Right kidney (tissue), 1 donor: ENCODE data around the gene LRRC3.

Source experiments
- DNase-seq: peaks from one replicate; pipeline ENCODE4 v3.0.0-alpha.2; 2016

The LRRC3 gene

DNA sequence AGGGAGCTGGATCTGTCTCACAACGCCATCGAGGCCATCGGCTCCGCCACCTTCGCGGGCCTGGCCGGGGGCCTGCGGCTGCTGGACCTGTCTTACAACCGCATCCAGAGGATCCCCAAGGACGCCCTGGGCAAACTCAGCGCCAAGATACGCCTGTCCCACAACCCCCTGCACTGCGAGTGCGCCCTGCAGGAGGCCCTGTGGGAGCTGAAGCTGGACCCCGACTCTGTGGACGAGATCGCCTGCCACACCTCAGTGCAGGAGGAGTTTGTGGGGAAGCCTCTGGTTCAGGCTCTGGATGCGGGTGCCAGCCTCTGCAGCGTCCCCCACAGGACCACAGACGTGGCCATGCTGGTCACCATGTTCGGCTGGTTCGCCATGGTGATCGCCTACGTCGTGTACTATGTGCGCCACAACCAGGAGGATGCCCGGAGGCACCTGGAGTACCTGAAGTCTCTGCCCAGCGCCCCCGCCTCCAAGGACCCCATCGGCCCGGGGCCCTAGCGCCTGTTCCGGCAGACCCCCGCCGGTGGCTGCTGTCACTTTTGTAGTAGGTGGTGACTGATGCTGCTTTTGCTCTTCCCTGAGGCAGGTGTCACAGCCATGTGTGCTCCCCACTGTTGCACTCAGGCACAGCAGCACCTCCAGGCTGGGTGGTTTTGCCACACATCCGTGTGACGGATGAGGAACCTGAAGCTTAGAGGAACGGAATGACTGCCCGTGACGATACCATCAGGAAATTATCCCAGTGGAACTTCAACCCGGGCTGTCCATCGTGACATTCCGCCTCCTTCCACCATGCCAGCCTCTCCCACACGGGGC lies 1.8 kb downstream of the LRRC3 start:
- DNase-seq, result no peak

DNA sequence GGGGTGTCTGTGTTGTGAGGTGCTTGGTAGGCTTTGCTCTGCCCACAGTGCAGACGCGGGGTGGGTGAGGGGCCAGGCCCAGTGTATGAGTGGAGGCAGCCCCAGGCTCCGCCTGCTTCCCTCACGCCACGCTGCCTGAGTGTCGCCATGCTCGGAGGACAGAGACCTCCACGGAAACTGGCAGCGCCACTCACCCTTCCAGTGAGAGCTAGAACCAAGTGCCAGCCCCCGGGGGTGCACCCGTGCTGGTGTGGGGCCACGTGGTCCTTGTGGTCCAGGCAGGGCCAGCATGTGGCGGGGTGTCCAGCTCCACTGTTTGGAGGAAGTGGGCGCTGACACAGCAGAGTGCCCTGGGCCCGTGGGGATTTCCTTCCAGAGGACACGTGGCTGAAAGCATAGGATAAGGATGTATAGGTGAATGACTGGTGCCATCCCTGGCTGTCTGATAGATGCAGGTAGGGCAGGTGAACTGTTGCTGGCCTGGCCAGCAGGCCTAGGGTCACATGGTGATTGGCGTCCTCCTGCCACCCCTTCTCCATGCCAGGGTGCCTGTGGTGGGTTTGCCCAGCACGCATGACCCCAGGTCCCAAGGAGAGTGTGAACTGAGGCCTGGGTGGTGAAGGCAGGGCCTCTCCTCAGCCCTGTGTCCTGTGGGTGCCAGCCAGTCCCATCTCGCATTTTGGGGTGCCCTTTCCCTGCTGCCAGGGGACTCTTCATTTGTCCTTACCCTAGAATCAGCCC lies 3.8 kb downstream of the LRRC3 start:
- no peak for DNase-seq

DNA sequence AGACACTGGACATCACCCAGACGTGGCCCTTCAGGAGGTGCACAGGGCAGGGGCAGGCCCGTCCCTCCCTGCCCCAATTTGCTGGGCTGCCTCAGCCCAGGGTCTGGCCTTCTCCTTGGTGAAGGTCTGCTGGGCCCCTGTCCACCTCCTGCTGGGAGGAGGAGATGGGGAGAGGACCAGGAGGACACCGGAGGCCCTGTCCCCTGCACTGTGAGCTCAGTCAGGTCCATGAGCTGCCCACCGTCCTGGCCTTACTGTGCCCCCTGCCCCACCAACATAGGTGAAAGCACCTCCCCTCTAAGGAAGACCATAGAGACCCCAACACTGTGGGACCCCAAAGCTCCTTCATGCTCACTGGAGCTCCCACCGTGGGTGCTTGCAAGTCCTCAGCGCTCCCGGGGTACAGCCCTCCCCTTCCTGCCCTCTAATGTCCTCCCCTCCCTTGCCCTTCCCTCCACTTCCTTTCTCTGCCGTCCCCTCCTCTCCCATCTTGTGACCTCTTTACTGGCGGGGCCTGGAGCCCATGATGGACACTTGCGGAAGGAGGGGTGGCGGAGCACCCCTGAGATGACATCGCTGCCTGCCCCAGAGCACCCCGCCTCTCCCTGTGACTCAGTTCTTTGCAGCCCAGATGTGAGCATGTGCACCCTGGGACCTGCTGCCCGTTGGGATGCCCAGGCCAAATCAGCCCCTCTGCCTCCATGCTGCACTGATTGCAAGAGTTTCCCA lies 4.6 kb downstream of the LRRC3 start:
- DNase-seq, result no peak

DNA sequence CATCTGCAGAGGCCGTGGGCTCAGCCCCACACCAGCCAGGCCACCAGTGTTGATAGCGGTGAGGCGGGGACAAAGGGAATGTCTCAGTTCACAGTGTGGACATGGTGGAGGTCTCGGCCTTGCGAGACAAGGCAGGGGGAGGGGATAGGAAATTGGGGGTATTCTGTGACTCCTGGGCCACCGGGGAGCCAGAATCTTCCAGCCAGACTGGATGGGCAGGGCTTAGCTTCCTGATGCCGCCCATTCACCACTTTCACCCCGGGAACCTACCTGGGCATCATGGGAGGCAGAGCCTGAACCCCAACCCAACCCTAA lies 5.1 kb downstream of the LRRC3 start:
- no peak for DNase-seq

DNA sequence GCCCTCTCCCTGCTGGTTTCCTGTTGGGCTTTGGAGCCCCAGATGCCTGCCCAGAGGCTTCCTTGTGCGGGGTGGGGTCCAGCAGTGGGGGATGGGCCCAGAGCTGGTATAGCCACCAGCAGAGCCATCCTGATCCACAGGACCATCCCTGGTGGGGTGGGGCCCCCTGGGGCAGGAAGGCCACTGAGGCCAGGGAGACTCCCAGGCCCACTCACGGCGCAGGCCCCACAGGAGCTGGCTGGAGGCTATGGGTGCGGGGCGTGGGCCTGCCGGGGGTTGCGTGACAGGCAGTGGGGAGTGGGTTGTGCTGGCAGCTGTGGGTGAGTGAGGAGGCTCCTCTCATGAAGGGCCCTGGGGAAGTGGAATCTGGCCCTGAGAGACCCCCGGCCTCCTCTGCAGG lies 5.7 kb downstream of the LRRC3 start:
- no peak for DNase-seq

DNA sequence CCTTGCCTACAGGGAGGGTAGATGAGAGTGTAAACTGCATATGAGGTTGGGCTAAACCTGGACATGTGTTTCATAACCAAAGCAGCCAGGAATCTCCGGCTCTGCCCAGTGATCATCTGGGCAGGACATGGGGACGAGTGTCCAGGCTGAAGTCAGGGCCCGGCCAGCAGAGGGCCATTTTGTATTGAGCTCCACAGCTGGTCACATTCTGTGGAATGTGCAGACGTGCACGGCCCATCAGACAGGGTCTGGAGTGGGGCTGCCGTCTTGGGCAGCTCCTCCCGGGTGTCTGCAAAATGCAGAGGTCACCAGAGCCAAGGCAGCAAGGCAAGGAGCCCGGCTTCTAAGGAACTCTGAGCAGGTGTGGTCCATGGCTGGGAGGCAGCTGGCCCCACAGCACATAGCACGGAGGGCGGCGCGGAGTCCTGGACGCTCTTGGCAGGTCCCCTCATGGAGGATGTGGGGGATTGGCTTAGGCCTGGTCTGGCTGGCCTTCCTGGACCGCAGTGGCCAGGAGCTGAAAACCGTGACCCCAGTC lies 6.2 kb downstream of the LRRC3 start:
- DNase-seq, result no peak

DNA sequence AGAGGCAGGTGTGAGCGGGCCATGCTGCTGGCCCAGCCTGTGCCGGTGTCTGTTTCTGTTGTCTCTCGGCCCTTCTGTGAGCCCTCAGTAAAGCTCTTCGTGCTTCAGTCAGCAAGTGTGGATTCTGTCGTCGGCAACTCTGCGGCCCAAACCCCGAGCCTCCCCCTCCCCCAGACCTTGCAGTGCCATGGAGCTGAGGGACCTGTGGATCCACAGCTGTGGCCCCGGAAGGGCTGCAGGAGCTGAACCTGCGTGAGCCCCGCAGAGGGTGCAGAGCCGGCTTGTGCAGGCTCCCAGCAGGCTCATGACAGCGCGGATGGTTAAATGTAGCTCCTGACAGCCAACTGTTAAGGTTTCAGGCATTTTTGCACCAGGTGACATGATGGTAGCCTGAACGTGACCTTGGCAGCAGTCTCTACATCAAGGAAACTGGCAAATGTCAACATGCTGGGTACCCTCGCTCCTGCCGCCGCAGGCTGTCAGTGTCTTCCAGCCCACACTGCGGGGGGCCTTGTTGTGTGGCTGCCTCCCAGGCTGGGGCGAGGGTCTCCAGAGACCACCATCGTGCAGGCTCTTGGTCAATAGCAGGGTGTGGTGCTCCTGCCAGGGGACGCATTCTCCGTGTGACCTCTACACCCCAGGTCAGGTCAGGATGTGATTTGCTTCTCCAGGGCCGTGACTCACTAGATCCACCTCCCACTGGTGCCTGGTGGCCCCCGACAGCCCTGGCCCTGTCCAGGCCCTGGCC lies 7.0 kb downstream of the LRRC3 start:
- no peak for DNase-seq

DNA sequence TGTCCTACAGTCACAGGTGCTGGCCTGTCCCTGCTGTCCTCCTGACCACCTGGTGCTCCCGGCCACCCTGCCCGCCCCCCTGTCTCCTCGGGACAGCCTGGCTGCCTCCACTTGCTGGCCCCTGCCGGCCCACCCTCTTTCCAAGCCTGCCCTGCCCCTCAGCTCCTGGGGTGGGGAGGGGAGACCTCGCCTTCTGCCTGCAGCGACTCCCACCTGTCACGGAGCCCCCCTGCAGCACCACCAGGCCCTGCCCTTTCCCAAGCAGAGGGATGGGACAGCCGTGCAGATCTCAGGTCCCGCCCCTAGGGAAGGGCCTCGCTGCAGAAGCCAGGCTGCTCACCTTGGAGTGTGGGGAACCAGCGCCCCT lies 7.5 kb downstream of the LRRC3 start:
- DNase-seq, result no peak

DNA sequence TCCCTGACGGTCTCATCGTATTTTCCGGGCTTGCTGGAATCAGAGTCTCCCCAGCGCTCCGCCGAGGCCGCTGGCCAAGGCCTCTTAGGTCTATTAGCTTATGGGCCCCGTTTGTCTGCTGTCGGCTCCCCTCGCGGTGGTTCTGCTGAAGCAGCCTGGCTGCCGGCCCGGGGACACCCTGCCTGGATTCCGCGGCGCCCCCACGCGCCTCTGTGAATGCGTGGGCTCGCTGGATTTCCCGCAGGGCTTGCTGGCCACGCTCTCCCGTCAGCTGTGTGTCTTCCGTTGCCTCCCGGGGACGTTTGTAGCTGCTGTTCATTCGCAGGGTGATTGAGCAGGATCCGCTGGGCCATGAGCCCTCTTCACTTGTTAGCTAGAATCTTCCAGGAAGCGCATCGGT lies 8.4 kb downstream of the LRRC3 start:
- DNase-seq, result no peak

DNA sequence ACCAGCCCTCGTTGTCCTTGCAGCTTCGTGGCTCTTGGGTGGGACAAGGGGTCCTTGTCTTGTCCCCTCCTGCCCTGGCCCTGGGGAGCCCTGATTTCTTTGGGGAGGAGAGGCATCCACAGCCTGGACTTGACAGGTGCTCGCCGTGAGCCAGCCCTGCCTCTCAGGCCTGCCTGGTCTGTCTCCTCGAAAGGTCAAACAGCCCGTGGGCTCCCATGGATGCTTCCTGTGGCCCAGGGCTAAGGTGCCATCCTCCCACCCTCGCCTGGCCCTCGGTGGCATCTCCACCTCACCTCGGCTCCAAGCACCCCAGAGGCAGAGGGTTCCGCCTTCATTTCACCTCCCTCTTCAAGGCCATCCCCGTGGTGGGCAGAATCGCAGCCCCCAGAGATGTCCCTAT lies 9.0 kb downstream of the LRRC3 start:
- DNase-seq, result no peak

DNA sequence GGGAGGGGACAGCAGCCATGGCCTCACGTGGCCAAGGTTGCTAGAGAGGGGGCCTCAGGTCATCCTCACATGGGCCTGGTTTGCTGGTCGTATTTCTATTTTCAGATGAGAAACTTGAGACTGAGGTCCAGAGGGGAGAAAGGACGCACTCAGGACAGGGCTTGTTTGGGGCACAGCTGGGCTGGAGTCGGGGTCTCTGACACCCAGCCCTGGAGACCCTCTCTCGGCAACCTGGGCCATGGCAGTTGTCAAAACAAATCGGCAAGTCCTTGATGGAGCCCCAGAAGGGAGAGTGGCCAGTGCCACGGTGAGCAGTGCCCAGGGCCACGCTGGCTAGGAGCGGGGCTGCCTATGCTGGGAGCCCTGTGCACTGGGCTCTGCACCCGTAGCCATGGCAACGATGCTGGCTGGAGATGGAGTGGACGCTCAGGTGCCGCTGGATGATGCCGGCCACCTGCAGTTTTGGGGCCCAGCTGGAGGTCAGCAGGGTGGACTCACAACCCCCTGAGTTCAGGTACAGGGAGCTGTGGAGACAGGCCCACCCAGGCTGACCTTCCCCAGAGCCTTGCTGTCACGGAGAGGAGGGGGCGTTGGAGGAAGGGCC lies 11.1 kb downstream of the LRRC3 start:
- no peak for DNase-seq

DNA sequence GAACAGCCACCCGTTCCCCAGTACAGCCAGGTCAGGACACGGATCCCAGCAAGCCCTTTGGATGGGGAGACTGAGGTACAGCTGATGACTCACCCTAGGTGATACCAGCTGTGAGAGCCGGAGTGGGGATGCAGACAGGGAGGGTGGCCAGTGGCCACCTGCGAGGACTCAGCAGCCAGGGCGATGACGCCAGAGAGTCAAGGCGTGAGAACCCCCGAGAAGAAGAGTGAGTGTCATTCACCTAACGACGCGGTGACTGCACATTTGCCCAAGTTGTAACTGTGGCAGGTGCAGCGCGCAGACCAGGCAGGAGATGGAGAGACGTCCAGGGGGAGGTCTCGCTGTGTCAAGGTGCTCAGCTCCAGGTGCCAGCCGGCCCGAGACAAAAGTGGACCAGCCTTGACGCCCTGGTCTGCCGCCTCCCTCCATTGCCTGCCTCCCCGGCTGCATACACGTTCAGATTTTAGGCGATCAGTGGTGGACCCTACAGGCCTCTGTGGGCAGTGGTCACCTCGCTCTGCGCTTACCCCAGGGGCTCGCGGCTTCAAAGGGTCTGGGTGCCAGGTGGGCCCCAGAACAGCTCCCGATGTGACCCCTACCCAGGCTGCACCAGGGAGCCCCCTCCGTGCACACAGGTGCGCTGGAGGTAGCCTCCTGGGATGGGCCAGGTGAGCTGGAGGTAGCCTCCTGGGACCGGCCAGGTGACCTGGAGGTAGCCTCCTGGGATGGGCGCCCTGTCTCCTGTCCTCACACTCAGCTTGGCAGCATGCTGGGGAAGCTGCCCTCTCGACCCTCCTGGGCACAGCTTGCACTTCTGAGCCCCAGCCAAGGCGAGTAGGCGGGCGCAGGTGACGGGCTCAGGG lies 11.9 kb downstream of the LRRC3 start:
- no peak for DNase-seq

DNA sequence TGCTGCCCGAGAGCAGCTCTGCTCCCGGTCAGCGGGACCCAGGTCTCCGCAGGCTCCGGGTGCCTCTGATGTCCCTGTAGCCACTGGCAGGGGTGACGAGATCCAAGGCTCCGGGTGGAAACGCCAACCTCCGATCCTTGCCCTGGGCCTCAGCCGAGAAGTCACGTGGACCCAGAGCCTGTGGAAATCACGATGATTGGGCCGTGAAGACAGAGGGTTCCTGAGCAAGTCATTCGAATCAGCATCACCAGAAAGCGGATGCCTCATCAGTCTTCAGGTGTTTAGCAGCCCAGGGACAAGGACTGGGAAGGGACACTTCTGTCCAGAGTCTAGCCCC lies 12.5 kb downstream of the LRRC3 start:
- DNase-seq, result no peak

DNA sequence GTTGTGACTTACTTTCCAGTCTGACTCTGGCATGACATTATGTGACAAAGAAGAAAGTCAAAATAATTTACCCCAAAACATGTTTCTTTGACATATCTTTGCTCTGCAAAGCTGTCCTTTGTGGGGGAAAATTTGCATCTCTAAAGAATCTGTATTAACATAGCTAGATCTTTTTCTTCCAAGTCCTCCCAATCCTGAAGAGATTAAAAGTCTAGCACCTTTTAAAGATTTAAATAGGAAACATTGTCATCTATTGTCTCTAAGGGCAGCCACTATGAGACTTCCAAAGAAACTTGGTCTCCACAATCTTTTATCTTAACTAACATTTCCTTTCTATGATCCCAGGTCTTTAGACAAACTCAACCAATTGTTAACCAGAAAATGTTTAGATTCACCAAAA lies 16.0 kb downstream of the LRRC3 start:
- DNase-seq, result no peak

DNA sequence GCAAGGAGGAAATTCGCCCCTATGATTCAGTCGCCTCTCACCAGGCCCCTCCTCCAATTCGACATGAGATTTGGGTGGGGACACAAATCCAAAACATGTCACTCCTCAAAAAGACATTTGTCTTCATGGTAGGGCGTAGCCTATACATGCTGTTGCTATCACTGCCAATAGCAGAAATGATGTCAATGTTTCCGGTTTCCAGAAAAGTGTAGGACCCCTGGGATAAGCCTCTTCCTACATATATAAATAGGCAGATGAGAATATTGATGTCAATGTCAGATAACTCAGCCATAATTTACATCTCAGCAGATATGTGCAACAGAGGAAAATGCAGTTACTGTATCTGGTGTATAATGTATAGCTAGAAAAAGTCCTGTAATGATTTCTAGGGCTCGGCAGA lies 16.7 kb downstream of the LRRC3 start:
- no peak for DNase-seq

DNA sequence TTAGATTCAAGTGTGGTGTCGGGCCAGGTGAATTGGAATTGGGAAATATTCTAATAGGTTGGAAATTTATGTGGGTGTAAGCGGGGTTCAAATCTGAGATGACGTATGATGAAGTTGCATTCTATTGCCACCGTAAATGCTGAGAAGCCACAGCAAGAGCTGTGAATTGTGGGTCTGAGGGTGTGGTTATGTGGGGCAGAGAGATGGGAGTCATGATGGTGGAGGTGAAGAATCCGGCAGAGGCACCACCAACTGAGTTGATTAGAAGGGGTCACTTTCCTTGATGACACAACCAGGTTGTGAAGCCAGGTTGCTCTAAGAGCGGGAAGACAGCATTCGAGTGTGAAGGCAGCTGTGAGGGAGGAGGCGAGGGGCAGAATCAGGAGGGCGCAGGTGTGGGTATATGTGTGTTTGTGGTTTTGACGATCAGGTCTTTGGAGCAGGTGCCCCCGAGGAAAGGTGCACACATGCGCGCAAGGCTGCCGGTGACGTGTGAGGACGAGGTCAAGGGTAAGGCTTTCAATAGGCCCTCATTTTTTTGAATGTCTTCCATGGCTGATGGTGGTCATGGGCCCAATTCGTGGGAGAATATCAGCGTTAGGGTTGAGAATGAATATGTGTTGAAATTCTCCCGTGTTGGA lies 18.7 kb downstream of the LRRC3 start:
- no peak for DNase-seq

DNA sequence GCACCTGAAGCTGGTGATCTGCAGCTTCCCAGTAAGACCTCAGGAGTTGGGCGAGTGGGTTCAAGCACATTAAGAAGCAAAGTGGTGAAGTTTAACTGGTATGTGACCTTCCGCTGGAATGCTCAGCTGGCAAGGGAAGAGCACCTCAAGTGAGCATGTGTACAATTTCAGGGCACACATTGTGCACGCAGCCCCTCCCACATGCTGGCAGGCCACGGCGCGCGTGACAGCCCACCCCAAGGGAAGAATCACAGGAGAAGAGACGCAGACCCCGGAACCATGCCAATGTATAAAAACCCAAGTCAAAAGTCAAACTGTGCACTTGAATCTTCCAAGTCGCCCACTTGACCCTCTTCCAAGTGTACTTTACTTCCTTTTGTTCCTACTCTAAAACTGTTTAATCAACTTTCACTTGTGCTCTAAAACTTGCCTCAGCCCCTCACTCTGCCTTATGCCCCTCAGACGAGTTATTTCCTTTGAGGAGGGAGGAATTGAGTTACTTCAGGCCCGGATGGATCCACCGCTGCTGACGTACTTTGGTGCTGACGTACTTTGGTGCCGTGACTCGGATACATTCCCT lies 20.0 kb downstream of the LRRC3 start:
- DNase-seq, result no peak

DNA sequence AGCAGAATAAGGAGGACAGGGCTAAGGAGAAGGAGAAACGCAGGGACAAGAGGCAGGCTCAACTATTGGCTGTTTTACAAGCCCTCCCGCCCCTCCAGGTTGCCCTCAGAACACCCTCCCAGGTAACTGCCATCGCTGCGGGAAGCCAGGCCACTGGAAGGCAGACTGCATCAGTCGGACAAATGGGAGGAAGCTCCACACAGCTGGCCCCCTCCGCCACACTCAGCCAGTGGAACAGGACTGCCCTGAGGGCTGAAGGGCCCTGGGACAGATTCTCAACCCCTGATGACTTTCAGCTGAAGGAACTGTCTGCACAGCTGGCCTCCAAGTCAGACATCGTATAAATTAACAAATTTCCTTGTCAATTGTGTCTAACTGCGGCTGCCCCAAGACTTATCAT lies 21.8 kb downstream of the LRRC3 start:
- no peak for DNase-seq

DNA sequence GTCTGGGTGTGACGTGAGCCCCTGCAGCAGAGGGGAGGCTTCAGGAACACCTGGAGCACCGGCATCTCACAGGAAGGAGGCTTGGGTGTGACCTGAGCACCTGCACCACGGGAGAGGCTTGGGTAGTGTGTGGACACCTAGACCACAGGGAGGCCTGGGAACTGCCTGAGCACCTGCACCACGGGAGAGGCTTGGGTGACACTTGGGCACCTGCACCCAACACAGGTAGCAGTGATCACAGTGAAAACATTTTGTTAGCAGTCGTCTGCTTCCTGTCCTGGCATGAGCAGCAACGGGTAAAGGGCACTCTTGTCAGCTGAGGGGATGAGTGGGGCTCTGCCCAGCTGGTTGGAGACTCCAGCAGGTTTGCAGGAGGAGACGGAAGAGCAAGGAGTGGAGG lies 22.4 kb downstream of the LRRC3 start:
- no peak for DNase-seq

DNA sequence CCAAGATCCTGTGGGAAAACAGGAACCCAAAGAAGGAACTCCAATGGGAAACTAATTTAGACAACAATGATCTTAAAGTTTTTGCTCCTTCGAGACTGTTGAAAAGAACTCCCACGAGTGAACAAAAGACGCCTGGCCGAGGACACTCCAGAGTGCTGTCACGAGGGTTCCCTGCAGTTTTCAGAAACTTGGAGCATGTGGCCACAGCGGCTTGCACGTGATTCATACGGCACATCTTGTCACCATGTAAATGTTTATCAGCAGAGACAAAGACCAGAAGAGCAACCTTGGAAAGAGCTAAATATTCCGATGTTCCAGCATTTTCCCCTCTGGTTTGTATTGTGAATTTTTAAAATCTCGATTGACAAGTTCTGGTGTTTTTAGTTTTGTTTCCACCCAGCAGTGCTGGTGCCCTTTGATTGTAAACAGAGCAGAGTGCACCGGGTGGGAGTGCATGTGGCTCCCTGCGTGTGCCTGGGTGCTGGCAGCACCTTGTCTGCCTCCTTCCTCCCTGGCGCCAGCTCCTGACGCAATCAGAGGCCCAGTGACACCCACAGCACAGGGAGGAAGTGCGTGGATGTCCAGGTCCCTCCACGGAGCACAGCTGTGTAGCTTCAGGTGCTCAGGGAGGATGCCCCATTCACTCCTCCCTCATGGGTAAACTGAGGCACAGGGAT lies 23.0 kb downstream of the LRRC3 start:
- no peak for DNase-seq
